SU-DHL-6 (cell line): ENCODE data around the gene PDE4B.

ENCODE experiments used
- H2AFZ ChIP-seq: fragments of 200-600 bp; sonication (generic); 2 replicates; pipeline ENCODE4 v1.6.1; 2014; ENCODE audit warnings: low read depth, mild to moderate bottlenecking, moderate library complexity, mixed read lengths, antibody characterized with exemption, low read length; ENCODE audit not compliant: severe bottlenecking
- H3F3A ChIP-seq: fragments of 200-600 bp; shearing (Covaris generic); 2 replicates; pipeline ENCODE4 v1.6.0; 2016; ENCODE audit warnings: antibody characterized with exemption, mild to moderate bottlenecking; ENCODE audit not compliant: insufficient read depth
- H3K27ac ChIP-seq: fragments of 200-600 bp; sonication (generic); 2 replicates; pipeline ENCODE4 v1.5.1; 2016; ENCODE audit warnings: low read depth, mild to moderate bottlenecking, low read length, moderate library complexity, mixed read lengths
- H3K27me3 ChIP-seq: fragments of 200-600 bp; sonication (generic), shearing (Covaris generic); 2 replicates; pipeline ENCODE4 v1.6.0; 2014; ENCODE audit warnings: mild to moderate bottlenecking, low read length
- H3K36me3 ChIP-seq: fragments of 200-600 bp; sonication (generic); 2 replicates; pipeline ENCODE4 v1.6.1; 2014; ENCODE audit warnings: mild to moderate bottlenecking, low read length, mixed read lengths
- H3K4me2 ChIP-seq: fragments of 300-600, 200-600 bp; shearing (Covaris generic), sonication (generic); 2 replicates; pipeline ENCODE4 v1.6.0; 2014; ENCODE audit warnings: low read length, low read depth, mild to moderate bottlenecking; ENCODE audit not compliant: poor library complexity, severe bottlenecking
- H3K4me3 ChIP-seq: fragments of 200-600 bp; sonication (generic); 2 replicates; pipeline ENCODE4 v1.5.1; 2014; ENCODE audit warnings: antibody characterized with exemption, low read length, mild to moderate bottlenecking, mixed read lengths; ENCODE audit not compliant: insufficient read depth, poor library complexity, severe bottlenecking
- H3K79me2 ChIP-seq: fragments of 200-600 bp; sonication (generic); 2 replicates; pipeline ENCODE4 v1.6.1; 2014; ENCODE audit warnings: mild to moderate bottlenecking, low read length, moderate library complexity; ENCODE audit not compliant: insufficient read depth
- H3K9ac ChIP-seq: fragments of 200-600 bp; sonication (generic); 2 replicates; pipeline ENCODE4 v1.7.0; 2014; ENCODE audit warnings: mild to moderate bottlenecking, low read length
- H3K9me2 ChIP-seq: fragments of 200-600 bp; sonication (generic); replicated peaks from 2 replicates; pipeline ENCODE4 v1.6.1; 2014; ENCODE audit warnings: low read length; ENCODE audit not compliant: insufficient read depth
- H3K9me3 ChIP-seq: fragments of 200-600 bp; sonication (generic); 2 replicates; pipeline ENCODE4 v1.6.1; 2014; ENCODE audit warnings: low read length, mixed read lengths; ENCODE audit not compliant: insufficient read depth
- H4K20me1 ChIP-seq: fragments of 200-600 bp; sonication (generic); 2 replicates; pipeline ENCODE4 v1.6.1; 2014; ENCODE audit warnings: low read depth, mild to moderate bottlenecking, antibody characterized with exemption, low read length, moderate library complexity, mixed read lengths
- EZH2phosphoT487 ChIP-seq: fragments of 200-600 bp; sonication (generic), shearing (Covaris generic); conservative IDR thresholded peaks from 2 replicates; pipeline ENCODE4 v1.6.1; 2018; ENCODE audit warnings: mild to moderate bottlenecking, antibody characterized with exemption, low read length, moderate library complexity, mixed read lengths
- TF ChIP-seq, protein P1 (sequence below): fragments of 200-600 bp; sonication (generic); IDR thresholded peaks from one replicate; pipeline ENCODE4 v1.5.1; 2017; ENCODE audit warnings: antibody characterized with exemption, mild to moderate bottlenecking, low read length, moderate library complexity; ENCODE audit not compliant: insufficient read depth, poor library complexity, severe bottlenecking

The PDE4B gene

GRCh38 chr1:66069976-66070876 is 277.5 kb downstream of the PDE4B start:
- Histone ChIP-seq H4K20me1 (no peaks in the 10 kb centered on the region), H3K9ac (no peak overlapping the region), H3K9me3 (no peaks in the 10 kb centered on the region), H3K36me3 (no peaks in the 10 kb centered on the region), H3K4me2 (no peak overlapping the region), H3K4me3 (no peak overlapping the region), H3K79me2 (no peaks in the 10 kb centered on the region), H3F3A (no peaks in the 10 kb centered on the region), H3K9me2 (no peaks in the 10 kb centered on the region), H2AFZ (no peak overlapping the region), H3K27me3 (no peaks in the 10 kb centered on the region), H3K27ac (no peak overlapping the region)
- TF ChIP-seq, protein P1, sequence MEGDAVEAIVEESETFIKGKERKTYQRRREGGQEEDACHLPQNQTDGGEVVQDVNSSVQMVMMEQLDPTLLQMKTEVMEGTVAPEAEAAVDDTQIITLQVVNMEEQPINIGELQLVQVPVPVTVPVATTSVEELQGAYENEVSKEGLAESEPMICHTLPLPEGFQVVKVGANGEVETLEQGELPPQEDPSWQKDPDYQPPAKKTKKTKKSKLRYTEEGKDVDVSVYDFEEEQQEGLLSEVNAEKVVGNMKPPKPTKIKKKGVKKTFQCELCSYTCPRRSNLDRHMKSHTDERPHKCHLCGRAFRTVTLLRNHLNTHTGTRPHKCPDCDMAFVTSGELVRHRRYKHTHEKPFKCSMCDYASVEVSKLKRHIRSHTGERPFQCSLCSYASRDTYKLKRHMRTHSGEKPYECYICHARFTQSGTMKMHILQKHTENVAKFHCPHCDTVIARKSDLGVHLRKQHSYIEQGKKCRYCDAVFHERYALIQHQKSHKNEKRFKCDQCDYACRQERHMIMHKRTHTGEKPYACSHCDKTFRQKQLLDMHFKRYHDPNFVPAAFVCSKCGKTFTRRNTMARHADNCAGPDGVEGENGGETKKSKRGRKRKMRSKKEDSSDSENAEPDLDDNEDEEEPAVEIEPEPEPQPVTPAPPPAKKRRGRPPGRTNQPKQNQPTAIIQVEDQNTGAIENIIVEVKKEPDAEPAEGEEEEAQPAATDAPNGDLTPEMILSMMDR = no peak
- no peak for TF ChIP-seq EZH2phosphoT487

- Histone ChIP-seq H3K9me2 (no peaks in the 10 kb centered on the region), H3K36me3 (no peaks in the 10 kb centered on the region), H3K9me3 (no peaks in the 10 kb centered on the region), H3K79me2 (no peaks in the 10 kb centered on the region), H4K20me1 (no peaks in the 10 kb centered on the region), H3K27me3 (no peaks in the 10 kb centered on the region), H3K27ac (no peak overlapping the region), H2AFZ (no peak overlapping the region), H3K4me3 (no peak overlapping the region), H3F3A (no peaks in the 10 kb centered on the region), H3K9ac (no peak overlapping the region), H3K4me2 (no peak overlapping the region)
- no peak for TF ChIP-seq EZH2phosphoT487
- TF ChIP-seq, protein P1 = no peak
Observed at GRCh38 chr1:66073388-66073787, 280.7 kb downstream of the PDE4B start.

- Histone ChIP-seq H3K79me2 (no peaks in the 10 kb centered on the region), H2AFZ (no peak overlapping the region), H3K27me3 (no peaks in the 10 kb centered on the region), H3K4me3 (no peak overlapping the region), H4K20me1 (no peaks in the 10 kb centered on the region), H3K9ac (no peak overlapping the region), H3K4me2 (no peak overlapping the region), H3F3A (no peaks in the 10 kb centered on the region), H3K9me3 (no peaks in the 10 kb centered on the region), H3K9me2 (no peaks in the 10 kb centered on the region), H3K27ac (no peak overlapping the region), H3K36me3 (no peaks in the 10 kb centered on the region)
- TF ChIP-seq, protein P1 = no peak
- TF ChIP-seq EZH2phosphoT487 = no peak
Observed at GRCh38 chr1:66074147-66074546, 281.5 kb downstream of the PDE4B start.
